Skeletal muscle satellite cell (primary cell): ENCODE measurements around the gene ZDHHC5.

ENCODE experiments used
- H3K27me3 ChIP-seq: 2 replicates; pipeline ENCODE4 v1.7.0; 2013; ENCODE audit warnings: low read length; ENCODE audit not compliant: control insufficient read depth, insufficient read depth
- H3K36me3 ChIP-seq: 2 replicates; pipeline ENCODE4 v1.7.0; 2013; ENCODE audit warnings: mild to moderate bottlenecking, control low read depth, low read length; ENCODE audit not compliant: insufficient read depth
- H3K4me1 ChIP-seq: 2 replicates; pipeline ENCODE4 v1.7.0; 2013; ENCODE audit warnings: low read length; ENCODE audit not compliant: control insufficient read depth, insufficient read depth
- H3K4me2 ChIP-seq: 2 replicates; pipeline ENCODE4 v1.7.0; 2013; ENCODE audit warnings: mild to moderate bottlenecking, low read length
- H3K4me3 ChIP-seq: 2 replicates; pipeline ENCODE4 v1.7.0; 2013; ENCODE audit warnings: low read length
- H3K9ac ChIP-seq: 2 replicates; pipeline ENCODE4 v1.7.0; 2013; ENCODE audit warnings: mild to moderate bottlenecking, low read depth, low read length, moderate library complexity
- H3K9me3 ChIP-seq: replicated peaks from 2 replicates; pipeline ENCODE4 v1.7.0; 2013; ENCODE audit warnings: mild to moderate bottlenecking, control low read depth, low read length

ZDHHC5 gene

GRCh38 chr11:57637626-57638004 lies 30.3 kb upstream of the ZDHHC5 start:
- Histone ChIP-seq H3K36me3 (no peaks in the 10 kb centered on the region), H3K9ac (peak overlapping the region; percentile 95), H3K9me3 (no peaks in the 10 kb centered on the region), H3K4me3 (peak overlapping the region; percentile 92), H3K4me2 (peak overlapping the region; percentile 99), H3K27me3 (peaks cover 23% of the 10 kb centered on the region), H3K4me1 (peaks cover 27% of the 10 kb centered on the region)

GRCh38 chr11:57638005-57638781 lies 29.7 kb upstream of the ZDHHC5 start:
- peaks cover 19% of the 10 kb centered on the region for H3K27me3 ChIP-seq
- H3K36me3 ChIP-seq = no peaks in the 10 kb centered on the region
- H3K9me3 ChIP-seq = no peaks in the 10 kb centered on the region
- H3K4me1 ChIP-seq = peaks cover 27% of the 10 kb centered on the region
- H3K4me2 ChIP-seq = peak overlapping the region; percentile 99
- peak overlapping the region; percentile 95 for H3K9ac ChIP-seq
- peak overlapping the region; percentile 92 for H3K4me3 ChIP-seq

GRCh38 chr11:57638811-57639320 lies 29.0 kb upstream of the ZDHHC5 start:
- peak overlapping the region; percentile 99 for H3K4me2 ChIP-seq
- no peaks in the 10 kb centered on the region for H3K9me3 ChIP-seq
- H3K36me3 ChIP-seq = no peaks in the 10 kb centered on the region
- H3K9ac ChIP-seq = peak overlapping the region; percentile 95
- peaks cover 14% of the 10 kb centered on the region for H3K27me3 ChIP-seq
- H3K4me3 ChIP-seq = peak overlapping the region; percentile 92
- peaks cover 27% of the 10 kb centered on the region for H3K4me1 ChIP-seq

GRCh38 chr11:57639321-57640067 lies 28.4 kb upstream of the ZDHHC5 start:
- peak overlapping the region; percentile 95 for H3K9ac ChIP-seq

GRCh38 chr11:57640068-57640800 lies 27.7 kb upstream of the ZDHHC5 start:
- no peaks in the 10 kb centered on the region for H3K9me3 ChIP-seq
- peak overlapping the region; percentile 95 for H3K9ac ChIP-seq
- H3K4me2 ChIP-seq = peak overlapping the region; percentile 99
- H3K36me3 ChIP-seq = no peaks in the 10 kb centered on the region
- H3K27me3 ChIP-seq = peaks cover 4% of the 10 kb centered on the region
- H3K4me3 ChIP-seq = peak overlapping the region; percentile 92
- peaks cover 31% of the 10 kb centered on the region for H3K4me1 ChIP-seq

More at GRCh38 chr11:57639321-57640067, 28.4 kb upstream of the ZDHHC5 start:
- H3K36me3 ChIP-seq = no peaks in the 10 kb centered on the region
- no peaks in the 10 kb centered on the region for H3K9me3 ChIP-seq
- peak overlapping the region; percentile 99 for H3K4me2 ChIP-seq
- H3K4me3 ChIP-seq = peak overlapping the region; percentile 92
- peaks cover 29% of the 10 kb centered on the region for H3K4me1 ChIP-seq
- peaks cover 8% of the 10 kb centered on the region for H3K27me3 ChIP-seq

GRCh38 chr11:57641011-57641807 lies 26.7 kb upstream of the ZDHHC5 start:
- Histone ChIP-seq H3K9me3 (no peaks in the 10 kb centered on the region), H3K9ac (peak overlapping the region; percentile 95), H3K27me3 (peaks cover 12% of the 10 kb centered on the region), H3K4me1 (peaks cover 31% of the 10 kb centered on the region), H3K36me3 (no peaks in the 10 kb centered on the region), H3K4me3 (peak overlapping the region; percentile 92), H3K4me2 (peak overlapping the region; percentile 99)

GRCh38 chr11:57643802-57644201 lies 24.1 kb upstream of the ZDHHC5 start:
- peaks cover 44% of the 10 kb centered on the region for H3K4me1 ChIP-seq
- peaks cover 38% of the 10 kb centered on the region for H3K27me3 ChIP-seq
- no peaks in the 10 kb centered on the region for H3K36me3 ChIP-seq
- H3K9me3 ChIP-seq = no peaks in the 10 kb centered on the region
- H3K4me2 ChIP-seq = no peak overlapping the region
- H3K9ac ChIP-seq = no peak overlapping the region
- H3K4me3 ChIP-seq = no peak overlapping the region

GRCh38 chr11:57644748-57645688 lies 22.9 kb upstream of the ZDHHC5 start:
- H3K27me3 ChIP-seq = peaks cover 41% of the 10 kb centered on the region

GRCh38 chr11:57645689-57646085 lies 22.2 kb upstream of the ZDHHC5 start:
- Histone ChIP-seq H3K4me1 (peaks cover 42% of the 10 kb centered on the region), H3K27me3 (peaks cover 46% of the 10 kb centered on the region), H3K9ac (no peak overlapping the region), H3K36me3 (no peaks in the 10 kb centered on the region), H3K9me3 (no peaks in the 10 kb centered on the region), H3K4me2 (no peak overlapping the region), H3K4me3 (no peak overlapping the region)

More at GRCh38 chr11:57644748-57645688, 22.9 kb upstream of the ZDHHC5 start:
- Histone ChIP-seq H3K9ac (no peak overlapping the region), H3K36me3 (no peaks in the 10 kb centered on the region), H3K9me3 (no peaks in the 10 kb centered on the region), H3K4me2 (peak overlapping the region; percentile 43), H3K4me1 (peaks cover 46% of the 10 kb centered on the region), H3K4me3 (no peak overlapping the region)
